Fibroblast of the aortic adventitia (primary cell): ENCODE measurements around the gene SETD3. TPM values are rescaled to one million over a fixed set of nuclear protein-coding genes. Genes with fewer than 3 reads are reported as not detected.

Source experiments
- DNase-seq: peaks from one replicate; pipeline ENCODE4 v3.0.0-alpha.2; 2010; ENCODE audit warnings: low read depth
- H3K4me3 ChIP-seq: 2 replicates; pipeline ENCODE4 v1.5.1; 2011; ENCODE audit warnings: low read depth, mild to moderate bottlenecking, control low read depth, low read length, moderate library complexity
- CTCF ChIP-seq: IDR thresholded peaks from 2 replicates; pipeline ENCODE4 v1.5.1; 2011; ENCODE audit warnings: mild to moderate bottlenecking, low read length, control low read depth, inconsistent platforms; ENCODE audit not compliant: insufficient read depth
- total RNA-seq: library from RNA; depleted of rRNA; stranded (reverse); fragments of >200 nt; gene quantifications from 2 replicates; pipeline ENCODE4 v1.2.3, GENCODE V29; 2012; ENCODE audit warnings: low replicate concordance

The SETD3 gene
- total RNA-seq, 1 donor: 47.6 TPM

- TF ChIP-seq CTCF: no peak
- DNase-seq: no peak
- H3K4me3 ChIP-seq: no peak overlapping the region
These were observed 70.6 kb downstream of the SETD3 start for GRCh38 chr14:99410019-99410418.

GRCh38 chr14:99408971-99409289 is 71.7 kb downstream of the SETD3 start:
- DNase-seq: no peak
- no peak overlapping the region for H3K4me3 ChIP-seq
- TF ChIP-seq CTCF: no peak

- H3K4me3 ChIP-seq: no peak overlapping the region
- no peak for TF ChIP-seq CTCF
- no peak for DNase-seq
These were observed 72.2 kb downstream of the SETD3 start for GRCh38 chr14:99408286-99408970.

- H3K4me3 ChIP-seq: no peak overlapping the region
- TF ChIP-seq CTCF: no peak
- no peak for DNase-seq
These were observed 73.2 kb downstream of the SETD3 start for GRCh38 chr14:99407416-99407815.

- DNase-seq: no peak
- H3K4me3 ChIP-seq: no peak overlapping the region
- no peak for TF ChIP-seq CTCF
These were observed 77.7 kb downstream of the SETD3 start for GRCh38 chr14:99402950-99403349.

- no peak overlapping the region for H3K4me3 ChIP-seq
- TF ChIP-seq CTCF: no peak
- DNase-seq: no peak
These were observed 78.4 kb downstream of the SETD3 start for GRCh38 chr14:99402285-99402648.
